ENCODE measurements around the gene ZDHHC7. TPM values are rescaled to one million over a fixed set of nuclear protein-coding genes. Genes with fewer than 3 reads are reported as not detected.

ZDHHC7 gene
- total RNA-seq, 1 donor from 2014 or later = 45.4 TPM

DNA sequence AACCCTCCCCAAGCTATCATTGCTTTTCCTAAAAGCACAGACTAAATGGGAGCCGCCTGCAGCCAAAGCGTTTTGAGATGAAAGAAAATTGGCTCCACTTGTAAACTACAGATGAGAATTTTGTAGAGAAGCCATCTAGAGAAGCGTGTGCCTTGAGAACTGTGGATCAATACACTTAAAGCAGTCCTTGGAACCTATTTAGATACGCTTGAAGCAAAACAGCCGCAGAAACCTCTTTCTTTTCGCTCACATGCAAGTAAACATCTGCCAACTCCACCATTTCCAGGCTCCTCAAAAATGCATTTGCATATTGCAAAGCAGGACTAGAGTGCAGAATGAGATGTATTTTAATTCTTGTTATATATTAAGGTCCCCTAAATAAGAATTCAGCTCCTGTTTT, 29.4 kb upstream of the ZDHHC7 start:
- Mint-ChIP-seq H3K9me3 (no peaks in the 10 kb centered on the region), H3K4me1 (peaks cover 11% of the 10 kb centered on the region), H3K27ac (no peak overlapping the region), H3K4me3 (no peak overlapping the region), H3K27me3 (ENCODE audit: low read depth) (no peaks in the 10 kb centered on the region), H3K36me3 (no peaks in the 10 kb centered on the region)
- DNase-seq (ENCODE audit: low spot score in 2 of 2, unreplicated experiment in 2 of 2) = no peak
- TF ChIP-seq, protein P1, sequence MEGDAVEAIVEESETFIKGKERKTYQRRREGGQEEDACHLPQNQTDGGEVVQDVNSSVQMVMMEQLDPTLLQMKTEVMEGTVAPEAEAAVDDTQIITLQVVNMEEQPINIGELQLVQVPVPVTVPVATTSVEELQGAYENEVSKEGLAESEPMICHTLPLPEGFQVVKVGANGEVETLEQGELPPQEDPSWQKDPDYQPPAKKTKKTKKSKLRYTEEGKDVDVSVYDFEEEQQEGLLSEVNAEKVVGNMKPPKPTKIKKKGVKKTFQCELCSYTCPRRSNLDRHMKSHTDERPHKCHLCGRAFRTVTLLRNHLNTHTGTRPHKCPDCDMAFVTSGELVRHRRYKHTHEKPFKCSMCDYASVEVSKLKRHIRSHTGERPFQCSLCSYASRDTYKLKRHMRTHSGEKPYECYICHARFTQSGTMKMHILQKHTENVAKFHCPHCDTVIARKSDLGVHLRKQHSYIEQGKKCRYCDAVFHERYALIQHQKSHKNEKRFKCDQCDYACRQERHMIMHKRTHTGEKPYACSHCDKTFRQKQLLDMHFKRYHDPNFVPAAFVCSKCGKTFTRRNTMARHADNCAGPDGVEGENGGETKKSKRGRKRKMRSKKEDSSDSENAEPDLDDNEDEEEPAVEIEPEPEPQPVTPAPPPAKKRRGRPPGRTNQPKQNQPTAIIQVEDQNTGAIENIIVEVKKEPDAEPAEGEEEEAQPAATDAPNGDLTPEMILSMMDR (IDR thresholded peaks at IDR 0.05; ENCODE audit: unreplicated experiment) = no peak

DNA sequence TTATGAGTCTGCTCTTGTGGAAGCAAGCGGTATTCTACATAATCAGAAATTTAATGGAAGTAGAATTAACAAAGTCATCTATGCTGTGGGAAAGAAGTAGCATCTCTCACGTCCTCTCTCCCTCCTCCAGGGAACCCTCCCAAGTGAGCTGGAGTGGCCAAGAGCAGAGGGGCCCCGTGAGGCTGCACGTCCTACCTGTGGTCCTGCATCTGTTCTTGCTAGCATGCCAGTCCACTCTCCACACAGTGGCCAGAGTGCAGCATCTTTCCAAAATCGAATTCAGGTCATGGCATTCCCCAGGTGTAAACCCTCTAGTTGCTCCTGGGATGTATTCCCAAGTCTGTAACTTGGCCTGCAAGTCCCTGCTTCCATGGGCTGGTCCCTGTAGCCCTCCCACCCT, 26.4 kb upstream of the ZDHHC7 start:
- Mint-ChIP-seq H3K9me3 (no peaks in the 10 kb centered on the region), H3K4me1 (peaks cover 11% of the 10 kb centered on the region), H3K27me3 (ENCODE audit: low read depth) (no peaks in the 10 kb centered on the region), H3K36me3 (no peaks in the 10 kb centered on the region), H3K27ac (no peak overlapping the region), H3K4me3 (no peak overlapping the region)
- TF ChIP-seq, protein P1 (IDR thresholded peaks at IDR 0.05; ENCODE audit: unreplicated experiment) = no peak
- no peak for DNase-seq (ENCODE audit: low spot score in 2 of 2, unreplicated experiment in 2 of 2)

DNA sequence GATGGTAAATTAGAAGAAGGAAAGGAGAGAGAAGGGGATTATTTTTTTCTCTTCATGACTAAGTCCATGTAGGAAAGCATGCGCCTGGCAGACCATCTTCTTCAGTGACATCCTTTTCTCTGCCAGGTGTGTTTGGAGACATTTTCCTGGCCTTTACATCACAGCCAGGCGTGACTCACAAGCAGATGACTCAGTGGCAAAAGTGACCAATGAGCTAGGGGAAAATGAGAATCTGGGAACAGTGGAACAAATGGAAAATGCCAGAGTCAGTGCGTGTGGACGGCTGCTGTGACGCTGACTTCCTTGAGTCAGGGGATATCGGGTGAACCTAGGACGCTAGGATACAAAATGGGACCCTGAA, 25.7 kb upstream of the ZDHHC7 start:
- TF ChIP-seq, protein P1 (IDR thresholded peaks at IDR 0.05; ENCODE audit: unreplicated experiment) = no peak
- Mint-ChIP-seq H3K27ac (no peak overlapping the region), H3K4me1 (peaks cover 11% of the 10 kb centered on the region), H3K27me3 (ENCODE audit: low read depth) (no peaks in the 10 kb centered on the region), H3K9me3 (no peaks in the 10 kb centered on the region), H3K4me3 (no peak overlapping the region), H3K36me3 (no peaks in the 10 kb centered on the region)
- DNase-seq (ENCODE audit: low spot score in 2 of 2, unreplicated experiment in 2 of 2) = no peak

DNA sequence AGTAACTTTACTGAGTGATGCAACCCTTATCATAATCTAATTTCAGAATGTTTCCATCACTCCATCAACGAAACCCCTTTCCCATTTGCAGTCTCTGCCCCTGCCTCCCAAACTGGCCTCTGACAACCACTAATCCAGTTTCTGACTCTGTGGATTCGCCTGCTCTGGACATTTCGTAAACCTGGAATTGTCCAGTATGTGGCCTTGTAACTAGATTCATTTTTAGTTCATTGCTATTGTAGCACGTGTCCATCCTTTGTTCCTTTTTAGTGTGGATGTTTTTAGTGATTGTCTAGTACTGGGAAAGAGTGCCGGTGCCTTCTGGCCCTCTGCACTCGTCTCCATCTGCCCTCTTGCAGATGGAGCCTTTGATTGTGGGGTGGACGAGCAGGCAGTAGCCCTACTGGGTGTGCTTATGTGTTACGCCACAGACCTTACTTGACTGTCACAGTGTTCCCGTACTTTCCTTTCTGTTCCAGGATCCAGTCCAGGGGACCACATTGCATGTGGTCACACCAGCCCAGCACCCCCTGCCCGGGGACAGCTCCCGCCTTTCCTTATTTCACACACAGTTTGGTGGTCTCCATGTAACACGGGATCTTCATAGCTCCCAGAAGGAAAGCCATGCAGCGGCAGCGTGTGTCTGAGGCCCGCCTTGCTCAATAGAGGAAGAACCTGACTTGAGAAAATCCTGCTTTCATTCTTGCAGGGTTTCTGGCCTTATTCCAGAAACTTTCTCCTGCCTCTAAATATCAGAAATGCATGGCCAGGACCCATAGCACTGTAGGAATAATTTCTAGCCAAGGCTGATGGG, 25.1 kb upstream of the ZDHHC7 start:
- DNase-seq (ENCODE audit: low spot score in 2 of 2, unreplicated experiment in 2 of 2) = no peak
- TF ChIP-seq, protein P1 (IDR thresholded peaks at IDR 0.05; ENCODE audit: unreplicated experiment) = no peak
- H3K36me3 Mint-ChIP-seq = no peaks in the 10 kb centered on the region
- no peaks in the 10 kb centered on the region for H3K27me3 Mint-ChIP-seq (ENCODE audit: low read depth)
- H3K9me3 Mint-ChIP-seq = no peaks in the 10 kb centered on the region
- peaks cover 11% of the 10 kb centered on the region for H3K4me1 Mint-ChIP-seq
- H3K4me3 Mint-ChIP-seq = no peak overlapping the region
- H3K27ac Mint-ChIP-seq = no peak overlapping the region

DNA sequence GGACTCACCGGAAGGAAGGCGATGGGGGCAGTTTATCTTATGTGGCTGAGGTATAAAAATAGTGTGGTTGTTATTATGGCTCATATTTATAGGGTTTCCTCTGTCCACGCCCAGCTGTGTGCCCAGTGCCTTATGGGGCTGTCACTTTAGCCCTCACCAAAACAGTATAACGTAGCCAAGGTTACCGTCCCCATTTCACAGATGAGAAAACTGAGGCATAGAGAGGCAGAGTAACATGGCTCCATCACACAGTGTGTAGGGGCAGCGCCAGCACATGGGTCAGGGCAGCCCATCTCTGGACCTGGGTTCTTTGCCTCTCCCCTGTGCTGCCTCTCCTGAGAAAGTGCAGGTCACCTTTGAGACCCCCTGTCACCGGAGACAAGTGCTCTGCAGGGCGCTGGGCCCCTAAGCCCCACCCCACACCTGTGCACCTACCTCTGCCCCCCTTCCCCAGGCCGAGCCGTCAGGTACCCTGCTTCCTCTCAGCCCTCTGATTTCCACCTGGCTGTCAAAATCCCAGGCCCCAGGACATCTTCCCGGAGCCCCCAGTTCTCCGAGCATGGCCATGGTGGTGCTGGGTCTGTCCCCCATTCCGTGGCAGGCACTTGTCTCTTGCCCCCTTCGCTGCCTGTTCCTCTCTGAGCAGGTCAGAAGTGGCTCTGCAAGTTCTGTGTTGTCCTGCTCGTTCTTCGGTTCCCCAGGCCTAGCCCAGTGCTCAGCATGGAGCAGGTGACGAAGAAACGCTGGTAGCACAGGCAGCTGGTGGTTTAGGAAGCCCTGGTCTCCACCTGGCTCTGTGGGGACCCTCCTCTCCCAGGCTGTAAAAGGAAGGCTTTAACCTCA, 23.5 kb upstream of the ZDHHC7 start:
- DNase-seq (ENCODE audit: low spot score in 2 of 2, unreplicated experiment in 2 of 2) = no peak
- no peak overlapping the region for H3K27ac Mint-ChIP-seq
- no peaks in the 10 kb centered on the region for H3K36me3 Mint-ChIP-seq
- H3K4me3 Mint-ChIP-seq = no peak overlapping the region
- peaks cover 14% of the 10 kb centered on the region for H3K4me1 Mint-ChIP-seq
- no peaks in the 10 kb centered on the region for H3K9me3 Mint-ChIP-seq
- TF ChIP-seq, protein P1 (IDR thresholded peaks at IDR 0.05; ENCODE audit: unreplicated experiment) = no peak
- H3K27me3 Mint-ChIP-seq (ENCODE audit: low read depth) = no peaks in the 10 kb centered on the region
